ENCODE data around the gene TRAK2.
A peak's percentile ranks its signal among the peaks of the same experiment; 100 is the strongest.

The TRAK2 gene

GRCh38 chr2:201360256-201360655 lies 91.0 kb downstream of the TRAK2 start:
- DNase-seq = no peak

DNA sequence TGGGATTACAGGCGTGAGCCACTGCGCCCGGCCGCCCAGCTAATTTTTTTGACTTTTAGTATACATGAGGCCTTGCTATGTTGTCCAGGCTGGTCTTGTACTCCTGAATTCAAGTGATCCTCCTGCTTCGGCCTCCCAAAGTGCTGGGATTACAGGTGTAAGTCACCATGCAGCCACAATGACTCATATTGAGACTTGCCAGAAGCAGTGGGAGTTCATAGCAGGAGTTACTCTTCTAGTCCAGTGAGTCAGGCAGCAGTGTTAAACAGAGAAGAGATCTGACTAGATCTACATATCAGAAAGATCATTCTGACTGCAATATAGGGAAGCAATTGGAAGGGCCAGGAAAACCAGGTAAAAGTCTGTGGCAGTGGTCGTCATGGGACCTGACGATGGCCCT lies 92.6 kb downstream of the TRAK2 start:
- no peak for DNase-seq

- DNase-seq = peak; percentile 9
Observed at GRCh38 chr2:201357221-201357620, 94.0 kb downstream of the TRAK2 start, which contains the start of gene FLACC1. FLACC1 (minus strand) TSS chr2:201357345; CDS start chr2:201351404, 5,941 bp downstream.

GRCh38 chr2:201353116-201353515 lies 98.1 kb downstream of the TRAK2 start:
- DNase-seq = no peak

DNA sequence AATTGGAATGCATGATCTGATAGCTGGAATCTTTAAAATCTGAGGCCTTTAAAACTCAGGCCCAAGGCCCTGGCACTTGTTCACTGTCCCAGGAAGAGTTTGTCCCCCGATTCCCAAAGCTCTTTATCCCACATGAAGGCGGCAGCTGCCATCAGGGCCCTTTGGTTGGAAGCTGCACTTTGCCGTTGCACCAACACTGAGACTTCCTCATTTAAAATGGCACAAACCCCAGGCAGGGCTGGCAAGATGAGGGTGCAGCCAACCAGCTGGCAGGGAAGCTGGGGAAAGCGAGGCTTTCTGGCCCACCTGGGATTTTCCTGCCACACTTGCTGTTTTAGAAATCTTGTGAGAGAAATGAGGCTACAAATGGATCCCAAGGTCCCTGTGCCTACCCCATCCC lies 100.4 kb downstream of the TRAK2 start:
- no peak for DNase-seq

- DNase-seq = no peak
Observed at GRCh38 chr2:201349601-201350000, 101.7 kb downstream of the TRAK2 start.

DNA sequence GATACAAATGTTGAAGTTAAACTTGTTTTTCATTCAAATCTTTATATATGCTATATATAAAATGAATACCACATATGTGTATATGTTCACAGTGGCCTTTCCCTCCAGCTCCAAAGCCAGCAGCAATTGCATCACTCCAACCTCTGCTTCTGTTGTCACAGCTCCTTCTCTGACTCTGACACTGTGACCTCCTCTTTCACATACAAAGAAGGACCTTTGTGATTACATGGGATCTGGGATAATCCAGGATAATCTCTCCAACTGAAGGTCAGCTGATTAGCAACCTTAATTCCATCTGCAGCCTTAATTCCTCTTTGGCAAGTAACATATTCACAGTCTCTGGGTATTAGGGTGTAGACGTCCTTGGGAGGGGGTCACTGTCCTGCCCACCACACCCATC lies 102.5 kb downstream of the TRAK2 start:
- DNase-seq = no peak

GRCh38 chr2:201347138-201347537 lies 104.1 kb downstream of the TRAK2 start:
- DNase-seq = no peak

DNA sequence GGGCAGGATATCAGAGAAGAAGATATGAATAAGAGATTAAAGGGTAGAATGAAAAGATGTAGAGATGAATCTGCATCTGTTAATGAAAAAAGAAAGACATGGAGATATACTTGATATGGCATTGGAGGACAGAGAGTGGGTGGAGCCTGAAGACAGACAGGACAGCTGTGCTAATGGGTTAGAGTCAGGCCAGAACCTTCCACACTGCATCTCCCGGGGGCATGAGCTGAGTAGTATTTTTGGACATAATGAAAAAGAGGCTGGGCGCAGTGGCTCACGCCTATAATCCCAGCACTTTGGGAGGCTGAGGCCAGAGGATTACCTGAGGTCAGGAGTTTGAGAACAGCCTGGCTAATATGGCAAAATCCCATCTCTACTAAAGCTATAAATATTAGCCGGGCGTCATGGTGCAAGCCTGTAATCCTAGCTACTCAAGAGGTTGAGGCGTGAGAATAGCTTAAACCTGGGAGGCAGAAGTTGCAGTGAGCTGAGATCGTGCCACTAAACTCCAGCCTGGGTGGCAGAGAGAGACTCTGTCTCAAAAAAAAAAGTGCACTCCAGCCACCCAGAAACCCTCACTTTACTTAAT lies 105.5 kb downstream of the TRAK2 start:
- DNase-seq = no peak

DNA sequence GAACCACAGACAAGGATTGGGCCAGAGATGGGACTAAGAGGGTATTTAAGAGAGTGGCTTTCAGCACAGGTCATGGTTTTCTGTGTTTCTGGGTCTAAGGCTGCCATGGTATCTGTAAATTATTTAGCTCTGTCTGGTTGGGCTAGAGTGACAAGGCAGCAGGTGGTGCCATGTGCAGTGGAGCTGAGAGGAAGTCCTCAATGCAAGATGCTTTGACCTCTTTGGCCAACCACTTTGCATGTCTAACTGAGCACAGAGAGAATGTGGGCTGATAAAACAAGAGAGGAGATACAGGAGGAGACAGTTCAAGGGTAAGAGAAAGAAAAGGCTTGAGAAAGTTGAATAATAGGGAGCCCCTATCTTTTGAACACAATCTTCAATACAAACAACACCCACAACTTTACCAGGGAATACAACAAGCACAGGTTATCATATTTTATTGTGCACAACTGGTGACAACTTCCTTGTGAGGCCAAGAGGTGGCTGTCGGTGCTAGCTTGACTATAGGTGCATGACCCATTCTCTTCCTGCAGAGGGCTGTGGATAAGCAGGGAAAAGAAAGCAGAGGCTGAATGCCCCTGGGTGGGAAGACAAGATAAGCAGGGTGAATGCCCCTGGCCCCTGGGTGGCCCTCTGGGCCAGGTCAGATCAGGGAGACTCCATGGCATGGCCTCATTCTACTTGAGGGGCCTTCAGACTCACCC lies 106.4 kb downstream of the TRAK2 start:
- no peak for DNase-seq

GRCh38 chr2:201343559-201343958 lies 107.7 kb downstream of the TRAK2 start:
- DNase-seq = no peak

GRCh38 chr2:201342923-201343322 lies 108.3 kb downstream of the TRAK2 start:
- DNase-seq = no peak

GRCh38 chr2:201329409-201329808 lies 121.8 kb downstream of the TRAK2 start:
- DNase-seq = no peak

DNA sequence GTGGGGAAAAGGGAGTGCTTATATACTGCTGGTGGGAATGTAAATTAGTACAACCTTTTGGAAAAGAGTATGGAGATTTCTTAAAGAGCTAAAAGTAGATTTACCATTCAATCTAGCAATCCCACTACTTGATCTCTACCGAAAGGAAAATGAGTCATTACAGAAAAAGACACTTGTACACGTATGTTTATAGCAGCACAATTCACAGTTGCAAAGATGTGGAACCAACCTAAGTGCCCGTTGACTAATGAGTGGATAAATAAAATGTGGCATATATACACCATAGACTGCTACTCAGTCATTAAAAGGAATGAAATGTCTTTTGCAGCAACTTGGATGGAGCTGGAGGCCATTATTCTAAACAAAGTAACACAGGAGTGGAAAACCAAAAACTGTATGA lies 123.6 kb downstream of the TRAK2 start:
- no peak for DNase-seq

Measured in CD4-positive, alpha-beta T cell treated with Interleukin-12 subunit alpha and Interleukin-12 subunit beta, for 1 hour (primary cell).